Measurements from ENCODE around the gene SKIL.

Gene SKIL

GRCh38 chr3:170352936-170353335 is 4.6 kb upstream of the SKIL start:
- Histone ChIP-seq H3K27ac (ENCODE audit: low read depth, low read length) (no peak overlapping the region), H3K18ac (ENCODE audit: low read length) (no peak overlapping the region), H2BK120ac (ENCODE audit: insufficient read depth, low read length, poor library complexity) (no peak overlapping the region), H3K4ac (ENCODE audit: low read depth, low read length) (no peak overlapping the region), H3K4me2 (ENCODE audit: low read length) (no peak overlapping the region), H3K14ac (ENCODE audit: low read length) (no peak overlapping the region), H2BK12ac (ENCODE audit: low read length) (no peak overlapping the region), H3K36me3 (ENCODE audit: control insufficient read depth in 1 of 2, insufficient read depth in 2 of 2, low read length in 2 of 2) (no peaks in the 10 kb centered on the region), H3K79me2 (ENCODE audit: control insufficient read depth, insufficient read depth, low read length, poor library complexity) (peaks cover 8% of the 10 kb centered on the region), H3K23ac (ENCODE audit: low read length) (no peak overlapping the region), H3K27me3 (ENCODE audit: insufficient read depth, low read length) (no peaks in the 10 kb centered on the region), H4K91ac (ENCODE audit: low read depth, low read length) (no peak overlapping the region), H2AFZ (ENCODE audit: insufficient read depth, low read length, poor library complexity) (no peak overlapping the region), H4K12ac (ENCODE audit: low read depth, low read length) (no peak overlapping the region), H2BK5ac (ENCODE audit: low read depth, low read length, poor library complexity) (no peak overlapping the region), H2AK5ac (ENCODE audit: low read length) (no peak overlapping the region), H3K4me3 (ENCODE audit: low read depth, low read length) (no peak overlapping the region), H3K9ac (ENCODE audit: low read length) (no peak overlapping the region), H4K8ac (ENCODE audit: low read depth, low read length) (no peak overlapping the region), H3K79me1 (ENCODE audit: low read length) (peaks cover 26% of the 10 kb centered on the region), H3K9me3 (ENCODE audit: insufficient read depth, low read depth, low read length) (no peaks in the 10 kb centered on the region), H3K4me1 (ENCODE audit: control insufficient read depth in 1 of 2, insufficient read depth in 2 of 2, low read length in 2 of 2) (peaks cover 6 to 7% of the 10 kb centered on the region in 2 experiments)
- no peak for DNase-seq
- WGBS (ENCODE audit: extremely low coverage, insufficient coverage, insufficient read length) = no CpG with 5 or more reads among the region's 7 CpGs

- H2AFZ ChIP-seq (ENCODE audit: insufficient read depth, low read length, poor library complexity) = no peak overlapping the region
- H3K4ac ChIP-seq (ENCODE audit: low read depth, low read length) = no peak overlapping the region
- no peak overlapping the region for H3K27ac ChIP-seq (ENCODE audit: low read depth, low read length)
- no peaks in the 10 kb centered on the region for H3K9me3 ChIP-seq (ENCODE audit: insufficient read depth, low read depth, low read length)
- H3K79me1 ChIP-seq (ENCODE audit: low read length) = peaks cover 28% of the 10 kb centered on the region
- H3K18ac ChIP-seq (ENCODE audit: low read length) = no peak overlapping the region
- peaks cover 13% of the 10 kb centered on the region for H3K79me2 ChIP-seq (ENCODE audit: control insufficient read depth, insufficient read depth, low read length, poor library complexity)
- H3K27me3 ChIP-seq (ENCODE audit: insufficient read depth, low read length) = no peaks in the 10 kb centered on the region
- H3K4me2 ChIP-seq (ENCODE audit: low read length) = no peak overlapping the region
- peak overlapping the region; percentile 18 for H2BK12ac ChIP-seq (ENCODE audit: low read length)
- no peak overlapping the region for H4K8ac ChIP-seq (ENCODE audit: low read depth, low read length)
- H2BK120ac ChIP-seq (ENCODE audit: insufficient read depth, low read length, poor library complexity) = no peak overlapping the region
- H3K4me1 ChIP-seq (ENCODE audit: control insufficient read depth in 1 of 2, insufficient read depth in 2 of 2, low read length in 2 of 2) = peaks cover 6 to 7% of the 10 kb centered on the region in 2 experiments
- DNase-seq = no peak
- no peak overlapping the region for H3K4me3 ChIP-seq (ENCODE audit: low read depth, low read length)
- no peak overlapping the region for H2BK5ac ChIP-seq (ENCODE audit: low read depth, low read length, poor library complexity)
- no peak overlapping the region for H4K91ac ChIP-seq (ENCODE audit: low read depth, low read length)
- H3K14ac ChIP-seq (ENCODE audit: low read length) = no peak overlapping the region
- no peak overlapping the region for H3K23ac ChIP-seq (ENCODE audit: low read length)
- no peak overlapping the region for H2AK5ac ChIP-seq (ENCODE audit: low read length)
- H3K36me3 ChIP-seq (ENCODE audit: control insufficient read depth in 1 of 2, insufficient read depth in 2 of 2, low read length in 2 of 2) = no peaks in the 10 kb centered on the region
- no peak overlapping the region for H3K9ac ChIP-seq (ENCODE audit: low read length)
- no peak overlapping the region for H4K12ac ChIP-seq (ENCODE audit: low read depth, low read length)
These were observed 4.0 kb upstream of the SKIL start for GRCh38 chr3:170353485-170353884.

- Histone ChIP-seq H3K27me3 (ENCODE audit: insufficient read depth, low read length) (no peaks in the 10 kb centered on the region), H3K79me2 (ENCODE audit: control insufficient read depth, insufficient read depth, low read length, poor library complexity) (peaks cover 16% of the 10 kb centered on the region), H4K12ac (ENCODE audit: low read depth, low read length) (no peak overlapping the region), H3K9me3 (ENCODE audit: insufficient read depth, low read depth, low read length) (no peaks in the 10 kb centered on the region), H3K27ac (ENCODE audit: low read depth, low read length) (no peak overlapping the region), H3K4me1 (ENCODE audit: control insufficient read depth in 1 of 2, insufficient read depth in 2 of 2, low read length in 2 of 2) (peaks cover 6 to 7% of the 10 kb centered on the region in 2 experiments), H2BK12ac (ENCODE audit: low read length) (no peak overlapping the region), H4K8ac (ENCODE audit: low read depth, low read length) (no peak overlapping the region), H2AFZ (ENCODE audit: insufficient read depth, low read length, poor library complexity) (no peak overlapping the region), H3K18ac (ENCODE audit: low read length) (no peak overlapping the region), H3K79me1 (ENCODE audit: low read length) (peaks cover 32% of the 10 kb centered on the region), H2BK120ac (ENCODE audit: insufficient read depth, low read length, poor library complexity) (no peak overlapping the region), H3K23ac (ENCODE audit: low read length) (no peak overlapping the region), H3K36me3 (ENCODE audit: control insufficient read depth in 1 of 2, insufficient read depth in 2 of 2, low read length in 2 of 2) (no peaks in the 10 kb centered on the region), H2AK5ac (ENCODE audit: low read length) (no peak overlapping the region), H3K14ac (ENCODE audit: low read length) (no peak overlapping the region), H3K4me3 (ENCODE audit: low read depth, low read length) (no peak overlapping the region), H3K9ac (ENCODE audit: low read length) (no peak overlapping the region), H2BK5ac (ENCODE audit: low read depth, low read length, poor library complexity) (no peak overlapping the region), H3K4ac (ENCODE audit: low read depth, low read length) (no peak overlapping the region), H4K91ac (ENCODE audit: low read depth, low read length) (peak overlapping the region; percentile 8), H3K4me2 (ENCODE audit: low read length) (no peak overlapping the region)
- no peak for DNase-seq
- no CpG with 5 or more reads among the region's 4 CpGs for WGBS (ENCODE audit: extremely low coverage, insufficient coverage, insufficient read length)
These were observed 2.8 kb upstream of the SKIL start for GRCh38 chr3:170354760-170355159.

- no CpG with 5 or more reads among the region's 22 CpGs for WGBS (ENCODE audit: extremely low coverage, insufficient coverage, insufficient read length)
- Histone ChIP-seq H2AFZ (ENCODE audit: insufficient read depth, low read length, poor library complexity) (no peak overlapping the region), H3K9me3 (ENCODE audit: insufficient read depth, low read depth, low read length) (no peaks in the 10 kb centered on the region), H3K79me1 (ENCODE audit: low read length) (peaks cover 31% of the 10 kb centered on the region), H3K27ac (ENCODE audit: low read depth, low read length) (peak overlapping the region; percentile 100), H3K9ac (ENCODE audit: low read length) (peak overlapping the region; percentile 57), H3K79me2 (ENCODE audit: control insufficient read depth, insufficient read depth, low read length, poor library complexity) (peaks cover 22% of the 10 kb centered on the region), H4K91ac (ENCODE audit: low read depth, low read length) (peak overlapping the region; percentile 99), H4K12ac (ENCODE audit: low read depth, low read length) (peak overlapping the region; percentile 70), H3K4me2 (ENCODE audit: low read length) (peak overlapping the region; percentile 58), H3K14ac (ENCODE audit: low read length) (peak overlapping the region; percentile 81), H3K36me3 (ENCODE audit: control insufficient read depth in 1 of 2, insufficient read depth in 2 of 2, low read length in 2 of 2) (peaks cover 3 to 8% of the 10 kb centered on the region in 2 experiments), H2AK5ac (ENCODE audit: low read length) (peak overlapping the region; percentile 80), H2BK120ac (ENCODE audit: insufficient read depth, low read length, poor library complexity) (peak overlapping the region; percentile 73), H2BK12ac (ENCODE audit: low read length) (peak overlapping the region; percentile 92), H2BK5ac (ENCODE audit: low read depth, low read length, poor library complexity) (peak overlapping the region; percentile 99), H3K4me3 (ENCODE audit: low read depth, low read length) (no peak overlapping the region), H3K4me1 (ENCODE audit: control insufficient read depth in 1 of 2, insufficient read depth in 2 of 2, low read length in 2 of 2) (peaks cover 12 to 14% of the 10 kb centered on the region in 2 experiments), H3K23ac (ENCODE audit: low read length) (no peak overlapping the region), H3K4ac (ENCODE audit: low read depth, low read length) (peak overlapping the region; percentile 95), H4K8ac (ENCODE audit: low read depth, low read length) (peak overlapping the region; percentile 89), H3K27me3 (ENCODE audit: insufficient read depth, low read length) (no peaks in the 10 kb centered on the region), H3K18ac (ENCODE audit: low read length) (peak overlapping the region; percentile 92)
- DNase-seq = peak; percentile 20 to 51
These were observed 1.5 kb upstream of the SKIL start for GRCh38 chr3:170355738-170356595.

Data from trophoblast cell (in vitro differentiated cells and primary cell).